Trophoblast cell (in vitro differentiated cells and primary cell): ENCODE results near the gene MYO1B.

ENCODE experiments used
- DNase-seq, 2 donors: peaks; one replicate each; pipeline ENCODE4 v3.0.0-alpha.2; 2016
- H2AFZ ChIP-seq: 2 replicates; pipeline ENCODE4 v1.6.1; 2013; ENCODE audit warnings: low read length, moderate library complexity, mild to moderate bottlenecking; ENCODE audit not compliant: insufficient read depth, poor library complexity
- H2AK5ac ChIP-seq: 2 replicates; pipeline ENCODE4 v1.6.1; 2013; ENCODE audit warnings: mild to moderate bottlenecking, low read length
- H2BK120ac ChIP-seq: 2 replicates; pipeline ENCODE4 v1.6.1; 2013; ENCODE audit warnings: low read length, mild to moderate bottlenecking, moderate library complexity; ENCODE audit not compliant: insufficient read depth, poor library complexity
- H2BK12ac ChIP-seq: 2 replicates; pipeline ENCODE4 v1.6.1; 2013; ENCODE audit warnings: mild to moderate bottlenecking, low read length, moderate library complexity
- H2BK5ac ChIP-seq: 2 replicates; pipeline ENCODE4 v1.6.1; 2013; ENCODE audit warnings: low read length, low read depth, moderate library complexity, mild to moderate bottlenecking; ENCODE audit not compliant: poor library complexity
- H3K14ac ChIP-seq: 2 replicates; pipeline ENCODE4 v1.6.1; 2013; ENCODE audit warnings: mild to moderate bottlenecking, low read length
- H3K18ac ChIP-seq: 2 replicates; pipeline ENCODE4 v1.6.1; 2013; ENCODE audit warnings: mild to moderate bottlenecking, low read length
- H3K23ac ChIP-seq: 2 replicates; pipeline ENCODE4 v1.6.1; 2013; ENCODE audit warnings: low read length
- H3K27ac ChIP-seq: 2 replicates; pipeline ENCODE4 v1.5.1; 2013; ENCODE audit warnings: low read depth, mild to moderate bottlenecking, inconsistent platforms, low read length, moderate library complexity
- H3K27me3 ChIP-seq: 2 replicates; pipeline ENCODE4 v1.6.1; 2013; ENCODE audit warnings: inconsistent platforms, mild to moderate bottlenecking, low read length, moderate library complexity; ENCODE audit not compliant: insufficient read depth
- H3K36me3 ChIP-seq, 2 experiments: 1 replicate in 1 of 2; 2 replicates in 1 of 2; pipeline ENCODE4 v1.6.1; 2013; ENCODE audit warnings: low read length in 2 of 2, mild to moderate bottlenecking in 2 of 2, moderate library complexity in 1 of 2; ENCODE audit not compliant: insufficient read depth in 2 of 2, control insufficient read depth in 1 of 2
- H3K4ac ChIP-seq: 2 replicates; pipeline ENCODE4 v1.6.1; 2013; ENCODE audit warnings: low read depth, mild to moderate bottlenecking, low read length, moderate library complexity
- H3K4me1 ChIP-seq, 2 experiments: 1 replicate in 1 of 2; 2 replicates in 1 of 2; pipeline ENCODE4 v1.6.1; 2013; ENCODE audit warnings: low read length in 2 of 2, mild to moderate bottlenecking in 2 of 2, moderate library complexity in 1 of 2; ENCODE audit not compliant: insufficient read depth in 2 of 2, control insufficient read depth in 1 of 2
- H3K4me2 ChIP-seq: 2 replicates; pipeline ENCODE4 v1.6.1; 2013; ENCODE audit warnings: inconsistent platforms, mild to moderate bottlenecking, low read length, moderate library complexity
- H3K4me3 ChIP-seq: 2 replicates; pipeline ENCODE4 v1.5.1; 2013; ENCODE audit warnings: mild to moderate bottlenecking, low read depth, low read length, inconsistent platforms
- H3K79me1 ChIP-seq: one replicate; pipeline ENCODE4 v1.6.1; 2013; ENCODE audit warnings: low read length
- H3K79me2 ChIP-seq: 2 replicates; pipeline ENCODE4 v1.6.1; 2013; ENCODE audit warnings: low read length, mild to moderate bottlenecking; ENCODE audit not compliant: control insufficient read depth, insufficient read depth, poor library complexity
- H3K9ac ChIP-seq: 2 replicates; pipeline ENCODE4 v1.6.1; 2013; ENCODE audit warnings: mild to moderate bottlenecking, low read length
- H3K9me3 ChIP-seq: 2 replicates; pipeline ENCODE4 v1.6.1; 2013; ENCODE audit warnings: low read depth, mild to moderate bottlenecking, control low read depth, inconsistent platforms, low read length; ENCODE audit not compliant: insufficient read depth
- H4K12ac ChIP-seq: 2 replicates; pipeline ENCODE4 v1.6.1; 2013; ENCODE audit warnings: low read depth, mild to moderate bottlenecking, low read length, moderate library complexity
- H4K8ac ChIP-seq: 2 replicates; pipeline ENCODE4 v1.6.1; 2013; ENCODE audit warnings: low read depth, mild to moderate bottlenecking, low read length, moderate library complexity
- H4K91ac ChIP-seq: one replicate; pipeline ENCODE4 v1.6.1; 2013; ENCODE audit warnings: low read depth, mild to moderate bottlenecking, low read length, moderate library complexity
- WGBS: extraction: QIAGEN DNeasy Blood & Tissue Kit; methylation state at CpG from one replicate; pipeline ENCODE4 v1.1.7; 2013; ENCODE audit warnings: missing lambda C conversion rate; ENCODE audit not compliant: insufficient read length, insufficient coverage; ENCODE audit errors: extremely low coverage; 5-methylcytosine and 5-hydroxymethylcytosine counted together

MYO1B gene

DNA sequence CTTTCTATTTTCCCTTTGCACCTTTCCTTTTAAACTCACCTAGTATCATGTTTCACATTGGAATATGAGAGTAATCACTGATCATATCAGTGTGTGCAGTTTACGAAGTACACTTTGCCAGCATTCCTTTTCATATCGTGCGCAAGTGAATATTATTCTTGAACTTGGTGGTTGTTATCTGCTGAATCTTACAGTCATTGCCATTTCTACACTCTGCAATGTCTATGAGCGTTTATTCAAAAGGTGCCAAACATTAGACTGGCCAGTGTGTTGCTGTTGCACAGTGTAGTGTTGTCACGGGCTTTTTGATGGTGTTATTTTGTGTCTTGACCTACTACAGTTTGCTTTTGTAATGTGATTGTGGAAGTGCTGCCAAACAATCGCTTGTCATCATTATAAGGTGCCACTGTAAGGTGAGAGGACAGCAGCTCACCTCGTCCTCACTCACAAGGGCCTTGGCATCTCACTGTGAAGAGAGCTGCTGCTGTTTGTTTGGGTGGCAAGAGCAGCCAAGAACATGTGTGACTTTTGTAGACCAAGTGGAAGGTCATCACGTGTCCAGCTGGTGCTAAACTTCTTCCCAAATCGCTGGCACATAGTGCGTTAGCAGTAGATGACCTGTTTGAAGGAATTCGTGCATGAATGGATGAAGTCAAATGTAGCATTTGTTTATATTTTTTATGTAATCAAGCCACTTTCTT is 113.3 kb downstream of the MYO1B start:
- peaks cover 6 to 12% of the 10 kb centered on the region in 2 experiments for H3K36me3 ChIP-seq
- H3K79me2 ChIP-seq: no peaks in the 10 kb centered on the region
- peaks cover 2% of the 10 kb centered on the region for H3K9me3 ChIP-seq
- no peak overlapping the region for H2BK5ac ChIP-seq
- H4K12ac ChIP-seq: no peak overlapping the region
- H3K27me3 ChIP-seq: no peaks in the 10 kb centered on the region
- H2BK120ac ChIP-seq: no peak overlapping the region
- no peak overlapping the region for H2AFZ ChIP-seq
- no CpG with 5 or more reads among the region's 11 CpGs for WGBS
- no peak overlapping the region for H2BK12ac ChIP-seq
- no peak overlapping the region for H4K8ac ChIP-seq
- peak in 1 of 2 donors; percentile 42 for DNase-seq
- H3K23ac ChIP-seq: peak overlapping the region; percentile 34
- no peak overlapping the region for H3K27ac ChIP-seq
- no peak overlapping the region for H3K18ac ChIP-seq
- no peak overlapping the region for H2AK5ac ChIP-seq
- H4K91ac ChIP-seq: no peak overlapping the region
- H3K79me1 ChIP-seq: no peaks in the 10 kb centered on the region
- no peak overlapping the region for H3K4me3 ChIP-seq
- no peak overlapping the region for H3K9ac ChIP-seq
- H3K4me1 ChIP-seq: no peaks in the 10 kb centered on the region
- no peak overlapping the region for H3K14ac ChIP-seq
- no peak overlapping the region for H3K4me2 ChIP-seq
- no peak overlapping the region for H3K4ac ChIP-seq

DNA sequence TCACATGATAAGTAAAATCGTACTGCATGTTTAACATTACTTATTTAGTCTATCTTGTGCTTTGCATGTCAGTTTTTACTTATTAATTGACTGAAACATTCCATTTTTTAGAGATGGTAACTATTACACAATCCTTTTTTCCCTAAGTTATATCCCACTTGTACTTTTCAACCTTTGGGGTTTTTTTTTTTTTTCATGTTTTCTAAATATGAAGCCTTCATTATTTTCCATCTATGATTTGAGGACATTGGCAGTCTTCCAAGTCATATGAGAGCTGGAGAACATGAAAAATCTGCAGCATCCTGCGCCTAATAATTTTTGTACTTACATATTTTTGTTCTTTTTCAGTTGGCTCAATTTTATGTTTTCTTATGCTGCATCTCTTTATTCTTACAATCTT is 113.9 kb downstream of the MYO1B start:
- Histone ChIP-seq H3K9ac (no peak overlapping the region), H3K4me2 (no peak overlapping the region), H3K27me3 (no peaks in the 10 kb centered on the region), H4K8ac (no peak overlapping the region), H2AFZ (no peak overlapping the region), H3K36me3 (peaks cover 5 to 12% of the 10 kb centered on the region in 2 experiments), H4K12ac (no peak overlapping the region), H3K9me3 (peaks cover 2% of the 10 kb centered on the region), H3K18ac (no peak overlapping the region), H3K4me1 (no peaks in the 10 kb centered on the region), H3K23ac (no peak overlapping the region), H3K79me1 (no peaks in the 10 kb centered on the region), H2AK5ac (no peak overlapping the region), H3K27ac (no peak overlapping the region), H3K4ac (no peak overlapping the region), H2BK5ac (no peak overlapping the region), H3K14ac (no peak overlapping the region), H2BK12ac (no peak overlapping the region), H3K79me2 (no peaks in the 10 kb centered on the region), H2BK120ac (no peak overlapping the region), H3K4me3 (no peak overlapping the region), H4K91ac (no peak overlapping the region)
- no CpG with 5 or more reads among the region's 2 CpGs for WGBS
- DNase-seq: no peak

DNA sequence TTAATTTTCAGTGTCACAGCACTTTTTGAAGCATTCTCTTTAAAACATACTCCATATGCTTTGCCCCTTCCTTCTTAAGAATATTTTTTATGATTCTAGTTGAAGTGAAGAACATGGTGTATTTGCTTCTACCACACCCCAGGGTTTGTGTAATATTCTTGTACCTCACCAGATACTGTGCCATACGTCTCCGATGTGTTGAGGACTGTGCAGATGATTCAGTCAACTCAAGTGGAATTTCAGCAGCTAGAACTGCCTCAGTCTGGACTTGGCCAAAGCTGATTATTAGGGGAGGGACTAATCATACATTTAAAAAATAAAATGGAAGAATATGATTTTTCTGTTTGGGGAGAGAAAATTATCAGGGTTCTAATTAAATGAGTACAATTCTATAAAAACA is 115.7 kb downstream of the MYO1B start:
- Histone ChIP-seq H3K79me2 (no peaks in the 10 kb centered on the region), H4K91ac (no peak overlapping the region), H2BK5ac (no peak overlapping the region), H3K4me2 (no peak overlapping the region), H2AFZ (no peak overlapping the region), H3K23ac (no peak overlapping the region), H3K18ac (no peak overlapping the region), H3K27ac (no peak overlapping the region), H2BK120ac (no peak overlapping the region), H3K36me3 (peaks cover 5 to 17% of the 10 kb centered on the region in 2 experiments), H3K4me1 (no peaks in the 10 kb centered on the region), H2AK5ac (no peak overlapping the region), H3K79me1 (no peaks in the 10 kb centered on the region), H3K27me3 (no peaks in the 10 kb centered on the region), H4K8ac (no peak overlapping the region), H3K14ac (no peak overlapping the region), H3K4ac (no peak overlapping the region), H3K9ac (no peak overlapping the region), H3K4me3 (no peak overlapping the region), H4K12ac (no peak overlapping the region), H2BK12ac (no peak overlapping the region), H3K9me3 (peaks cover 2% of the 10 kb centered on the region)
- no peak for DNase-seq
- no CpG with 5 or more reads among the region's 2 CpGs for WGBS

DNA sequence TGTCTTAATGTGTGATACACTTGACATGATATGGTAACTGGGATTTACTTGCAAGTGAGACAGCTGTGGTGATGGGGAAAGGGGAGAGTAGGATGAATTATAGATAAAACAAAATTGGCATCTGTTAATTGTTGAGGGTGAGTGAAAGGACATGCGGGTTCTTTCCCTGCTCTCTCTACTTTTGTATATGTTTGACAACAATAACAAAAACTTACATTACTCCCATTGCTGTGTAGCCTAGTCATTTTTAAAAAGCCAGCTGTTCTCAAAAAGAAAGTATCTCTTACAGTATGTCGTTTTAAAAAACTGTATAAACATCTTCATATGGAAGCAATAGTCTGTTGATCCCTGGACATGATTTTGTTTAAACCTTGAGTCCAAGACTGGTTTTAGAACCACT is 117.6 kb downstream of the MYO1B start:
- Histone ChIP-seq H3K79me1 (no peaks in the 10 kb centered on the region), H3K4me2 (no peak overlapping the region), H3K36me3 (peaks cover 5 to 24% of the 10 kb centered on the region in 2 experiments), H2BK5ac (no peak overlapping the region), H3K14ac (no peak overlapping the region), H4K91ac (no peak overlapping the region), H4K8ac (no peak overlapping the region), H3K4me1 (no peaks in the 10 kb centered on the region), H4K12ac (no peak overlapping the region), H2BK120ac (no peak overlapping the region), H2BK12ac (no peak overlapping the region), H2AFZ (no peak overlapping the region), H3K27ac (no peak overlapping the region), H3K27me3 (no peaks in the 10 kb centered on the region), H3K4me3 (no peak overlapping the region), H2AK5ac (no peak overlapping the region), H3K23ac (no peak overlapping the region), H3K9me3 (peaks cover 2% of the 10 kb centered on the region), H3K79me2 (no peaks in the 10 kb centered on the region), H3K18ac (no peak overlapping the region), H3K4ac (no peak overlapping the region), H3K9ac (no peak overlapping the region)
- peak in 1 of 2 donors; percentile 67 for DNase-seq
- WGBS: no CpG with 5 or more reads among the region's 2 CpGs
